ENCODE measurements around the gene PKIG. TPM values are rescaled to one million over a fixed set of nuclear protein-coding genes. Genes with fewer than 3 reads are reported as not detected.

Gene PKIG
- total and polyA plus RNA-seq, 10 of the 15 experiments (the other 5 are each of a cell fraction or from before 2014, with no cell fraction given) = 5.7 to 82.3 (median 39.7) TPM

GRCh38 chr20:44660581-44660980 lies 78.2 kb downstream of the PKIG start (continued):
- TF ChIP-seq, protein P1, sequence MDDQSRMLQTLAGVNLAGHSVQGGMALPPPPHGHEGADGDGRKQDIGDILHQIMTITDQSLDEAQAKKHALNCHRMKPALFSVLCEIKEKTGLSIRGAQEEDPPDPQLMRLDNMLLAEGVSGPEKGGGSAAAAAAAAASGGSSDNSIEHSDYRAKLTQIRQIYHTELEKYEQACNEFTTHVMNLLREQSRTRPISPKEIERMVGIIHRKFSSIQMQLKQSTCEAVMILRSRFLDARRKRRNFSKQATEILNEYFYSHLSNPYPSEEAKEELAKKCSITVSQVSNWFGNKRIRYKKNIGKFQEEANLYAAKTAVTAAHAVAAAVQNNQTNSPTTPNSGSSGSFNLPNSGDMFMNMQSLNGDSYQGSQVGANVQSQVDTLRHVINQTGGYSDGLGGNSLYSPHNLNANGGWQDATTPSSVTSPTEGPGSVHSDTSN (IDR thresholded peaks at IDR 0.05; ENCODE audit: insufficient replicate concordance, low read depth, low read length) = no peak
- TF ChIP-seq CEBPZ (IDR thresholded peaks at IDR 0.05; ENCODE audit: low read depth, low read length) = no peak

GRCh38 chr20:44662261-44662660 lies 79.9 kb downstream of the PKIG start:
- H3K27ac ChIP-seq (ENCODE audit: control insufficient read depth, insufficient read depth) = no peak overlapping the region
- no peaks in the 10 kb centered on the region for H3K36me3 ChIP-seq (ENCODE audit: control insufficient read depth in 2 of 2, insufficient read depth in 2 of 2, low read length in 1 of 2)
- no peak overlapping the region for H3K4me2 ChIP-seq (ENCODE audit: control insufficient read depth, insufficient read depth)
- 32% methylated on average over 3 of the region's 3 CpGs for WGBS (ENCODE audit: insufficient coverage, insufficient replicate concordance, low lambda C conversion rate, missing lambda C conversion rate)
- no peak for FAIRE-seq
- H3K9ac ChIP-seq (ENCODE audit: control insufficient read depth, insufficient read depth, low read length) = no peak overlapping the region
- intact Hi-C loops (cut with micrococcal nuclease; ENCODE audit: unreplicated experiment) (no loop called here), in situ Hi-C loops (cut with MboI) (no loop called here)
- CTCF ChIA-PET = interaction anchor here (1.7 kb wide), 1 partner anchor 20 kb away, joined by 5 read pairs; no protein-coding TSS in a partner anchor
- H3K79me2 ChIP-seq (ENCODE audit: control insufficient read depth, insufficient read depth, low read length) = no peaks in the 10 kb centered on the region
- POLR2A ChIA-PET = interaction anchor here (1.1 kb wide), 1 partner anchor 16 kb away, joined by 4 read pairs; no protein-coding TSS in a partner anchor
- no peak for DNase-seq (ENCODE audit: low read depth, low spot score)
- no peak for ATAC-seq
- no peaks in the 10 kb centered on the region for H3K27me3 ChIP-seq (replicated peaks in 1 of 2; ENCODE audit: control insufficient read depth in 2 of 2, insufficient read depth in 2 of 2, low read length in 1 of 2)
- SMC1A ChIA-PET (ENCODE audit: uncharacterized antibody, unreplicated experiment) = interaction anchor here (1.3 to 1.6 kb wide), 2 partner anchors 19 to 21 kb away, joined by 3 to 5 read pairs; no protein-coding TSS in a partner anchor
- RAD21 ChIA-PET (ENCODE audit: unreplicated experiment) = no interaction called here
- BruUV-seq (replicated peaks) = no TSS peak
- no peak overlapping the region for H3K4me3 ChIP-seq
- H3K4me1 ChIP-seq (ENCODE audit: control insufficient read depth, insufficient read depth, low read length) = no peaks in the 10 kb centered on the region; the same call in 1 of the 2 replicates
- no peak overlapping the region for H2AFZ ChIP-seq (ENCODE audit: control insufficient read depth, low read depth, low read length)
- H3K9me3 ChIP-seq (replicated peaks; ENCODE audit: control insufficient read depth, insufficient read depth, low read length) = no peaks in the 10 kb centered on the region; the same call in 2 of the 3 replicates
- H4K20me1 ChIP-seq (ENCODE audit: control insufficient read depth, insufficient read depth) = no peaks in the 10 kb centered on the region
- TF ChIP-seq PRDM15 (CRISPR knock-in tag; IDR thresholded peaks at IDR 0.05) = no peak
- no peak for TF ChIP-seq CHD2 (IDR thresholded peaks at IDR 0.05; ENCODE audit: borderline replicate concordance, low read depth, low read length)
- no peak for TF ChIP-seq PAX5 (IDR thresholded peaks at IDR 0.05; ENCODE audit: borderline replicate concordance, low read depth, low read length)
- no peak for TF ChIP-seq HDAC2 (IDR thresholded peaks at IDR 0.05)
- TF ChIP-seq CEBPB (IDR thresholded peaks at IDR 0.05; ENCODE audit: borderline replicate concordance in 1 of 2, low read depth in 2 of 2, low read length in 2 of 2) = no peak
- no peak for TF ChIP-seq TCF7 (IDR thresholded peaks at IDR 0.05; ENCODE audit: borderline replicate concordance)
- TF ChIP-seq TCF12 (IDR thresholded peaks at IDR 0.05; ENCODE audit: low read depth, low read length) = no peak
- TF ChIP-seq BRCA1 (IDR thresholded peaks at IDR 0.05; ENCODE audit: low read depth, low read length) = no peak
- TF ChIP-seq ZNF24 (IDR thresholded peaks at IDR 0.05) = no peak
- TF ChIP-seq, protein P2, sequence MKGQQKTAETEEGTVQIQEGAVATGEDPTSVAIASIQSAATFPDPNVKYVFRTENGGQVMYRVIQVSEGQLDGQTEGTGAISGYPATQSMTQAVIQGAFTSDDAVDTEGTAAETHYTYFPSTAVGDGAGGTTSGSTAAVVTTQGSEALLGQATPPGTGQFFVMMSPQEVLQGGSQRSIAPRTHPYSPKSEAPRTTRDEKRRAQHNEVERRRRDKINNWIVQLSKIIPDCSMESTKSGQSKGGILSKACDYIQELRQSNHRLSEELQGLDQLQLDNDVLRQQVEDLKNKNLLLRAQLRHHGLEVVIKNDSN (IDR thresholded peaks at IDR 0.05; ENCODE audit: borderline replicate concordance, extremely low read length, insufficient read depth, low read depth, low read length) = no peak
- TF ChIP-seq DPF2 (IDR thresholded peaks at IDR 0.05) = no peak
- TF ChIP-seq MYC (IDR thresholded peaks at IDR 0.05; ENCODE audit: insufficient read depth, insufficient read length, insufficient replicate concordance, low read length, severe bottlenecking) = no peak
